ENCODE measurements around the gene NEURL3.

Gene NEURL3

GRCh38 chr2:96447726-96448125, 57.4 kb downstream of the NEURL3 start:
- TF ChIP-seq CTCF (IDR thresholded peaks at IDR 0.05; ENCODE audit: insufficient read depth, low read length, missing control alignments) = no peak
- no peak overlapping the region for H3K4me3 ChIP-seq (ENCODE audit: low read depth, low read length)
- ChIA-PET POLR2A (no interaction called here), CTCF (no interaction called here)
- no peak for DNase-seq (ENCODE audit: low read depth, low spot score)
